ENCODE measurements around the gene PTN.

Gene PTN

GRCh38 chr7:137231167-137231566, 112.4 kb downstream of the PTN start:
- no peak for DNase-seq (ENCODE audit: low read depth in 1 of 2, low spot score in 1 of 2)
- Histone ChIP-seq H3K27ac (replicated peaks) (no peak overlapping the region), H3K27me3 (ENCODE audit: insufficient read depth, poor library complexity, severe bottlenecking) (no peaks in the 10 kb centered on the region), H3K4me3 (replicated peaks; ENCODE audit: insufficient read depth, low read length) (no peak overlapping the region)
- no peak for TF ChIP-seq REST (IDR thresholded peaks at IDR 0.05; ENCODE audit: insufficient replicate concordance, low read depth)
- TF ChIP-seq CTCF (IDR thresholded peaks at IDR 0.05; ENCODE audit: insufficient read depth, low read length): no peak
- TF ChIP-seq SPI1 (IDR thresholded peaks at IDR 0.05; ENCODE audit: borderline replicate concordance, low read depth): no peak
- no peak for TF ChIP-seq GABPA (IDR thresholded peaks at IDR 0.05; ENCODE audit: low read depth)
- TF ChIP-seq POLR2AphosphoS5 (IDR thresholded peaks at IDR 0.05; ENCODE audit: low read depth): no peak

GRCh38 chr7:137221467-137221866, 122.1 kb downstream of the PTN start:
- no peak for TF ChIP-seq SPI1 (IDR thresholded peaks at IDR 0.05; ENCODE audit: borderline replicate concordance, low read depth)
- TF ChIP-seq CTCF (IDR thresholded peaks at IDR 0.05; ENCODE audit: insufficient read depth, low read length): no peak
- TF ChIP-seq GABPA (IDR thresholded peaks at IDR 0.05; ENCODE audit: low read depth): no peak
- no peak for TF ChIP-seq POLR2AphosphoS5 (IDR thresholded peaks at IDR 0.05; ENCODE audit: low read depth)
- no peak for TF ChIP-seq REST (IDR thresholded peaks at IDR 0.05; ENCODE audit: insufficient replicate concordance, low read depth)
- DNase-seq (ENCODE audit: low read depth in 1 of 2, low spot score in 1 of 2): no peak
- H3K27ac ChIP-seq (replicated peaks): no peak overlapping the region
- H3K4me3 ChIP-seq (replicated peaks; ENCODE audit: insufficient read depth, low read length): no peak overlapping the region
- H3K27me3 ChIP-seq (ENCODE audit: insufficient read depth, poor library complexity, severe bottlenecking): no peaks in the 10 kb centered on the region

GRCh38 chr7:137213744-137214143, 129.8 kb downstream of the PTN start:
- TF ChIP-seq CTCF (IDR thresholded peaks at IDR 0.05; ENCODE audit: insufficient read depth, low read length): no peak
- no peak for TF ChIP-seq REST (IDR thresholded peaks at IDR 0.05; ENCODE audit: insufficient replicate concordance, low read depth)
- TF ChIP-seq SPI1 (IDR thresholded peaks at IDR 0.05; ENCODE audit: borderline replicate concordance, low read depth): no peak
- TF ChIP-seq GABPA (IDR thresholded peaks at IDR 0.05; ENCODE audit: low read depth): no peak
- no peak for TF ChIP-seq POLR2AphosphoS5 (IDR thresholded peaks at IDR 0.05; ENCODE audit: low read depth)
- Histone ChIP-seq H3K27me3 (ENCODE audit: insufficient read depth, poor library complexity, severe bottlenecking) (no peaks in the 10 kb centered on the region), H3K4me3 (replicated peaks; ENCODE audit: insufficient read depth, low read length) (no peak overlapping the region), H3K27ac (replicated peaks) (no peak overlapping the region)
- DNase-seq (ENCODE audit: low read depth in 1 of 2, low spot score in 1 of 2): no peak

Measured in HL-60 (cell line).